NB4 (cell line): ENCODE data around the gene ACACB.

ENCODE experiments used
- DNase-seq: peaks from one replicate; pipeline ENCODE4 v3.0.0; 2010; ENCODE audit warnings: low read depth
- H3K4me3 ChIP-seq: one replicate; pipeline ENCODE4 v1.5.1; 2011; ENCODE audit warnings: mild to moderate bottlenecking, low read depth, low read length, moderate library complexity
- MAX ChIP-seq: IDR thresholded peaks from 2 replicates; pipeline ENCODE4 v1.6.1; 2011; ENCODE audit warnings: low read depth, low read length
- MYC ChIP-seq: IDR thresholded peaks from 2 replicates; pipeline ENCODE4 v1.6.1; 2011; ENCODE audit warnings: low read depth, low read length
- POLR2A ChIP-seq: IDR thresholded peaks from 2 replicates; pipeline ENCODE4 v1.6.1; 2011; ENCODE audit warnings: mild to moderate bottlenecking; ENCODE audit not compliant: insufficient read length; ENCODE audit errors: extremely low read depth
- TF ChIP-seq, protein P1 (sequence below): IDR thresholded peaks from one replicate; pipeline ENCODE4 v1.5.1; 2012; ENCODE audit warnings: low read depth, low read length

ACACB gene

GRCh38 chr12:109223211-109223610 is 106.8 kb downstream of the ACACB start:
- DNase-seq, result no peak
- H3K4me3 ChIP-seq, result no peak overlapping the region
- TF ChIP-seq POLR2A (no peak), MYC (no peak), MAX (no peak)
- TF ChIP-seq, protein P1, sequence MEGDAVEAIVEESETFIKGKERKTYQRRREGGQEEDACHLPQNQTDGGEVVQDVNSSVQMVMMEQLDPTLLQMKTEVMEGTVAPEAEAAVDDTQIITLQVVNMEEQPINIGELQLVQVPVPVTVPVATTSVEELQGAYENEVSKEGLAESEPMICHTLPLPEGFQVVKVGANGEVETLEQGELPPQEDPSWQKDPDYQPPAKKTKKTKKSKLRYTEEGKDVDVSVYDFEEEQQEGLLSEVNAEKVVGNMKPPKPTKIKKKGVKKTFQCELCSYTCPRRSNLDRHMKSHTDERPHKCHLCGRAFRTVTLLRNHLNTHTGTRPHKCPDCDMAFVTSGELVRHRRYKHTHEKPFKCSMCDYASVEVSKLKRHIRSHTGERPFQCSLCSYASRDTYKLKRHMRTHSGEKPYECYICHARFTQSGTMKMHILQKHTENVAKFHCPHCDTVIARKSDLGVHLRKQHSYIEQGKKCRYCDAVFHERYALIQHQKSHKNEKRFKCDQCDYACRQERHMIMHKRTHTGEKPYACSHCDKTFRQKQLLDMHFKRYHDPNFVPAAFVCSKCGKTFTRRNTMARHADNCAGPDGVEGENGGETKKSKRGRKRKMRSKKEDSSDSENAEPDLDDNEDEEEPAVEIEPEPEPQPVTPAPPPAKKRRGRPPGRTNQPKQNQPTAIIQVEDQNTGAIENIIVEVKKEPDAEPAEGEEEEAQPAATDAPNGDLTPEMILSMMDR, result no peak

- no peak for TF ChIP-seq POLR2A
- TF ChIP-seq MAX, result no peak
- TF ChIP-seq MYC, result no peak
- TF ChIP-seq, protein P1, result no peak
- DNase-seq, result no peak
- H3K4me3 ChIP-seq, result no peak overlapping the region
Observed at GRCh38 chr12:109223868-109224267, 107.5 kb downstream of the ACACB start.

DNA sequence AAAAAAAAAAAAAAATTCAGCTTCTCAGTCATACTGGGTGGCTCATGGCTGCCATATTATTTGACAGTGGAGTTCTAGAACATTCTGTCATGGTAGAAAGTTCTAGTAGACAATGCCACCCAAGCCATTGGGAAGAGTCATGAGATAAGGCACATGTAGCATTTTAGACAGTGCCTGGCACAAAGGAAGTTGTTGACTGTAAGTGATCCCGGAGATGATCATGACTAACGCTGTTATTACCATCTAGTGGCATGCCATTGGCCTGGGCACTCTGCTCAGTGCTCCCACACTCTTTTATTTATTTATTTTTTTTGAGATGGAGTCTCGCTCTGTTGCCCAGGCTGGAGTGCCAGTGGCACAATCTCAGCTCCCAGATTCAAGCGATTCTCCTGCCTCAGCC is 112.3 kb downstream of the ACACB start:
- no peak for DNase-seq
- no peak for TF ChIP-seq MYC
- TF ChIP-seq, protein P1, result no peak
- TF ChIP-seq MAX, result no peak
- TF ChIP-seq POLR2A, result no peak
- no peak overlapping the region for H3K4me3 ChIP-seq

- H3K4me3 ChIP-seq, result no peak overlapping the region
- TF ChIP-seq MYC (no peak), POLR2A (no peak)
- no peak for DNase-seq
Observed at GRCh38 chr12:109230193-109230592, 113.8 kb downstream of the ACACB start.

DNA sequence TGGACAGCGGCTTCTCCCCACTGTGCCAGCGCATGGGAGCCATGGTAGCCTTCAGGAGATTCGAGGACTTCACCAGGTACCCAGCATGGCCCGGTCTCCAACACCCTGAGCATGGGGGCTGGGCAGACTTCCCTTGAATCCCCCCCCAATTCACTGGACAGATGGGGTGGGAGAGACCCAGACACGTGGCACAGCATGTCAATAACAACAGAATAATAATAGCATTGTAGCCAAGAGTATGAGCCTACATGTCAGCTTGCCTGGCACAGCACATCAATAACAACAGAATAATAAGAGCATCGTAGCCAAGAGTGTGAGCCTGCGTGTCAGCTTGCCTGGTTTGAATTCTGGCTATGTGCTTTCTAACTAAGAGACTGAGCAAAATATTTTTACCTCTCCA is 116.3 kb downstream of the ACACB start:
- TF ChIP-seq POLR2A, result no peak
- TF ChIP-seq MAX, result no peak
- TF ChIP-seq, protein P1, result no peak
- no peak for TF ChIP-seq MYC
- DNase-seq, result no peak

GRCh38 chr12:109234012-109234411 is 117.6 kb downstream of the ACACB start:
- TF ChIP-seq, protein P1, result no peak
- TF ChIP-seq MYC (no peak), POLR2A (no peak), MAX (no peak)
- DNase-seq, result no peak
- no peak overlapping the region for H3K4me3 ChIP-seq

More for the DNA sequence above, 116.3 kb downstream of the ACACB start:
- no peak overlapping the region for H3K4me3 ChIP-seq
